ENCODE measurements around the gene TMED5.

DNA sequence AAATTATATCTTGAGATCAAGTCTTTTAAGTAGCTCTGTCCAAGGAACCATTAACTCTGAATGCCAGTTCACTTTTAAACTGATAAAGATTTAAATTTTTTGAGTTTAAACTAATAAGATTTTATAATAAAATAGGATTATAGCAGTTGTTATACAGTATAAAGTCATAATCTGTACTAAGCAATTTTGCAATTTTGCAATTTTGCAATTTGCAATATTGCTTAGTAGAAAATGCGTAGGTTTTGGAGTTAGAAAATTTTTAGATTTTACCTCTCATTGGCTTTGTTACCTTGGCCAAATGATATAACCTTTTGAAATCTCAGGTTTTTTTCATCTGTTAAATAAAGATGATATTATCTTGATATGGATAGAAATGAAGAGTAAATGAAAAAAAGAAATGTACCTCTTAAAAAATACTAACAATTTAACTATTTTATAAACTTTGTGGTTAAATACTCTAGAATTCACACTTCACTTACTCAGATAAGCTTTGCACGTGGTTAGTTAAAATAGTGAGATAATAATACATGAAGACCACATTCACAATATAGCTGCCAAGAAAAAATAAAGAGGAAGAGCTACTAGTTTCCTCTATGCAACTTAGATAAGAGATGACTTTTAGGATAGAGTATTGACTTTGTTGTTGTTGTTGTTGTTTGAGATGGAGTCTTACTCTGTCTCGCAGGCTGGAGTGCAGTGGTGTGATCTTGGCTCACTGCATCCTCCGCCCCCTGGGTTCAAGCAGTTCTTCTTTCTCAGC, 14.2 kb upstream of the TMED5 start:
- TF ChIP-seq, protein P1, sequence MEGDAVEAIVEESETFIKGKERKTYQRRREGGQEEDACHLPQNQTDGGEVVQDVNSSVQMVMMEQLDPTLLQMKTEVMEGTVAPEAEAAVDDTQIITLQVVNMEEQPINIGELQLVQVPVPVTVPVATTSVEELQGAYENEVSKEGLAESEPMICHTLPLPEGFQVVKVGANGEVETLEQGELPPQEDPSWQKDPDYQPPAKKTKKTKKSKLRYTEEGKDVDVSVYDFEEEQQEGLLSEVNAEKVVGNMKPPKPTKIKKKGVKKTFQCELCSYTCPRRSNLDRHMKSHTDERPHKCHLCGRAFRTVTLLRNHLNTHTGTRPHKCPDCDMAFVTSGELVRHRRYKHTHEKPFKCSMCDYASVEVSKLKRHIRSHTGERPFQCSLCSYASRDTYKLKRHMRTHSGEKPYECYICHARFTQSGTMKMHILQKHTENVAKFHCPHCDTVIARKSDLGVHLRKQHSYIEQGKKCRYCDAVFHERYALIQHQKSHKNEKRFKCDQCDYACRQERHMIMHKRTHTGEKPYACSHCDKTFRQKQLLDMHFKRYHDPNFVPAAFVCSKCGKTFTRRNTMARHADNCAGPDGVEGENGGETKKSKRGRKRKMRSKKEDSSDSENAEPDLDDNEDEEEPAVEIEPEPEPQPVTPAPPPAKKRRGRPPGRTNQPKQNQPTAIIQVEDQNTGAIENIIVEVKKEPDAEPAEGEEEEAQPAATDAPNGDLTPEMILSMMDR (IDR thresholded peaks at IDR 0.05), result no peak
- no peak for TF ChIP-seq EP300 (IDR thresholded peaks at IDR 0.05)

All from upper lobe of left lung (tissue), 4 donors.